ENCODE data around the gene BNC2. TPM values are rescaled to one million over a fixed set of nuclear protein-coding genes. Genes with fewer than 3 reads are reported as not detected.
"Not testable (repeated sequence)": the region's sequence is repeated elsewhere in the genome, so short reads cannot be mapped to it uniquely, and the experiment has no call there.

Gene BNC2, protein sequence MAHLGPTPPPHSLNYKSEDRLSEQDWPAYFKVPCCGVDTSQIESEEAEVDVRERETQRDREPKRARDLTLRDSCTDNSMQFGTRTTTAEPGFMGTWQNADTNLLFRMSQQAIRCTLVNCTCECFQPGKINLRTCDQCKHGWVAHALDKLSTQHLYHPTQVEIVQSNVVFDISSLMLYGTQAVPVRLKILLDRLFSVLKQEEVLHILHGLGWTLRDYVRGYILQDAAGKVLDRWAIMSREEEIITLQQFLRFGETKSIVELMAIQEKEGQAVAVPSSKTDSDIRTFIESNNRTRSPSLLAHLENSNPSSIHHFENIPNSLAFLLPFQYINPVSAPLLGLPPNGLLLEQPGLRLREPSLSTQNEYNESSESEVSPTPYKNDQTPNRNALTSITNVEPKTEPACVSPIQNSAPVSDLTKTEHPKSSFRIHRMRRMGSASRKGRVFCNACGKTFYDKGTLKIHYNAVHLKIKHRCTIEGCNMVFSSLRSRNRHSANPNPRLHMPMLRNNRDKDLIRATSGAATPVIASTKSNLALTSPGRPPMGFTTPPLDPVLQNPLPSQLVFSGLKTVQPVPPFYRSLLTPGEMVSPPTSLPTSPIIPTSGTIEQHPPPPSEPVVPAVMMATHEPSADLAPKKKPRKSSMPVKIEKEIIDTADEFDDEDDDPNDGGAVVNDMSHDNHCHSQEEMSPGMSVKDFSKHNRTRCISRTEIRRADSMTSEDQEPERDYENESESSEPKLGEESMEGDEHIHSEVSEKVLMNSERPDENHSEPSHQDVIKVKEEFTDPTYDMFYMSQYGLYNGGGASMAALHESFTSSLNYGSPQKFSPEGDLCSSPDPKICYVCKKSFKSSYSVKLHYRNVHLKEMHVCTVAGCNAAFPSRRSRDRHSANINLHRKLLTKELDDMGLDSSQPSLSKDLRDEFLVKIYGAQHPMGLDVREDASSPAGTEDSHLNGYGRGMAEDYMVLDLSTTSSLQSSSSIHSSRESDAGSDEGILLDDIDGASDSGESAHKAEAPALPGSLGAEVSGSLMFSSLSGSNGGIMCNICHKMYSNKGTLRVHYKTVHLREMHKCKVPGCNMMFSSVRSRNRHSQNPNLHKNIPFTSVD
- 4.3 TPM for total RNA-seq
- long read RNA-seq = 0 reads

DNA sequence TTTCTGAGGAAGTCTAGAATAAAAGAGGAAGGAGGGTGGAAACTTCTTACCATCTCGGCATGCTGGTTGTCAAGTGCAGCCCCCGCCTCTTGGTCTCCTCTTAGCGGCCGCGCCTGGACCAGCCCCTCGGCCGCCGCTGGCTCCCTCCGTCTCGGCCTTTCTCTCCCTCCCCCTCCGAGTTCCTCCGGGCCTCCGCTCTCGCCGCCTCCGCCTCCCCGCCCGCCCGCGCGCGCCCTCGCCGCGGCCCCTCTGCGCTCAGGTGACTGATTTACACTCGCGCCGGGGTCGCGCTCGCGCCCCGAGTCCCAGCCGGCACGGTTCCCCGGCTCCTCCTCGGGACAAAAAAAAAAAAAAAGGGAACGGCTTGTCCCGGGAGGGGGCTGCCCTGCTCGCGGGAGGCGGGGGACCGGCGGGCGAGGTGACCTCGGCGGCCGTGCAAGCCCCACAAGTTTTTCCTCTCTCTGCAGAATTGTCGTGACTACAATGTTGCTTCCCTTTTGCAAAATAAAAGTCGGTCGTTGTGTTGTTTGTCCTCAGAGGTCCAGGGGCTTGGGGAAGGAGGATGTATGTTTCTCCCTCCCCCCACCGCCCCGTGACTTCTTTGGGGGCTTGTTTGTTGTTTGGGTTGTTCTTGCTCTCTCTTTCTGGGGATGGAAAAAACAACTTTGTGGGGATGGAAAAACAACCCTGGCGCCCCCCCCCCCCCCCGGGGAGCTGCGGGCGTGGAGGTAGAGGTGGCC, at the start of gene BNC2:
Gene BNC2 (minus strand): TSS at position 75 of the 740 bp plus-strand sequence. CDS start 22 bp downstream, at position 53.
- intact Hi-C loops (cut with DNase I) = no loop called here
- DNase-seq (ENCODE audit: missing footprints) = peak; percentile 79

DNA sequence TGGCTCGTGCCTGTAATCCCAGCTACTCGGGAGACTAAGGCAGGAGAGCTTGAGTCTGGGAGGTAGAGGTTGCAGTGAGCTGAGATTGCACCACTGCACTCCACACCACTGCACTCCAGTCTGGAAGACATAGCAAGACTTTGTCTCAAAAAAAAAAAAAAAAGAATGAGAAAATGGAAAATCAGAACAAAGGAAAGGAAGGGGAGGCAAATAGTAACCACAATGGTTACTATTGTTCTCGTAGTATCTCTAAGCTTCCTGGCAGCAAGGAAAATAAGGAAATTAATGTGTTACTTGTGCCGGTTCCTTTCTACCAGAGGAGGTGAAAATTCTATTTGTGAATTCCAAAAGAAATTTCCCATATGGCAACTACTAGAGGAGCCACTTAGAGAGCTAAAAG, 48.5 kb upstream of the BNC2 start:
- ATAC-seq = no peak
- no peak for DNase-seq (ENCODE audit: missing footprints)
- intact Hi-C loops (cut with DNase I) = no loop called here

More for the DNA sequence above, at the start of gene BNC2:
- peak; percentile 67 for ATAC-seq

DNA sequence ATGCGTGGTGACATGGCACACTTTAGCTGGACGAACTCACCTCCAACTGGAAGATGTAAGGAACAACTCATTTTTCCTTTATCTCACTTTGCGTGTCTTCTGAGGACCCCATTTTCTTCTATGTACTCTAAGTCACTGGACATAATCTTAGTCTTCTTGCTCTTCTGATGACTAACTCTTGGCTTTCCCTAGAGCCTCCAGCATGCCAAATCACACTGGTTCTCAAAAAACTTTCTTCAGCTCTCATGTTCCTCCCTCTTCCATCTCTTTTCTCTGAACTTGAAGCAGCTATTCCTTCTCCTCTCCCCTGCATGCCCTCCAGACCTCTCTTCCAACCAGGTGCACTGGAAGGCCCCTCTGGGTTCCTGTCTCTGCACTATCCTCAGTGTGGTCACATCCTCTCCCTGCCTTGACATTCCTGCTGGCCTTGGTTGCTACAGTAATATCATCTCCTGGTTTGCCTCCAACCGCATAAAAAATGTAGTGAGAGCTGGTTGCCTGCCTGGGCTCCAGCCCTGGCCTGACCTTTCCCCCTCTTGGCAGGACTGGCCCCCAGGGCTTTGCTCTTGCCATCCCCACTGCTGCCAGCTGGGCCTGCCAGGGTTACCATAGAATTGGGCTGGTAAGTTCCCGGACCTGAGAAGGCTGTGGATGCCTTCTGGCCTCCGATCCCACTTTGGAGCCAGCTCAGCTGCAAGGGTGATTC, 44.8 kb upstream of the BNC2 start:
- peak; percentile 62 for DNase-seq (ENCODE audit: missing footprints)
- intact Hi-C loops (cut with DNase I) = no loop called here
- ATAC-seq = no peak

DNA sequence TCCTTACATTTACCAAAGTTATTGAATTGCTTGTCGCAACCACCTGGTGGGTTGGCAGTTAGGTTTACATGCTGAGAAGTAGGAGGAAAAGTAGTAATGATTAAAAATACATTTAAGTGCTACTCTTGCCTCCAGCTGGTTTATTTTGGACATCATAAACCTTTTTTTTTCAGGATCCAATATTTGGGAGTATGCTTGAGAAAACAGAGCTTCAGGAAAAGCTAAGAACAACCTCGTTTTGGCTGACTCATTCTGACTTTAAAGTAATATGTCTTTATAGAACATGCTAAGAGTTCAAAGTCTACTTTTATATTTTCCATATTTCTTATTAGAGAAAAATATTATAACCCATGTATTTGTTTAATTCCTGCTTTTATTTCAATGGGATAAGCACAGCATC, 41.7 kb upstream of the BNC2 start:
- ATAC-seq = no peak
- no peak for DNase-seq (ENCODE audit: missing footprints)
- intact Hi-C loops (cut with DNase I) = no loop called here

DNA sequence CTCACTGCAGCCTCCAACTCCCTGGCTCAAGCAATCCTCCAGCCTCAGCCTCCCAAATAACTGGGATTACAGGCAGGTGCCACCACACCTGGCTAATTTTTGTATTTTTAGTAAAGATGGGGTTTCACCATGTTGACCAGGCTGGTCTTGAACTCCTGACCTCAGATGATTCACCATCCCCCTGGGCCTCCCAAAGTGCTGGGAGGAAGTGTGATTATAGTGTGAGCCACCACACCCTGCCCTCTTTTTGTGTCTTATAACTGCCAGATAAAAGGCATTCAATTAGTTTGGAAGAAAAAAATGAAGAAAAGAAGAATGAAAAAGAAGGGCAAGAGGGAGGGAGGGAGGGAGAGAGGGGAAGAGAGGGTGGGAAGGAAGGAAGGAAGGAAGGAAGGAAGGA, 37.7 kb upstream of the BNC2 start:
- intact Hi-C loops (cut with DNase I); ATAC-seq; DNase-seq (ENCODE audit: missing footprints): not testable (repeated sequence)

DNA sequence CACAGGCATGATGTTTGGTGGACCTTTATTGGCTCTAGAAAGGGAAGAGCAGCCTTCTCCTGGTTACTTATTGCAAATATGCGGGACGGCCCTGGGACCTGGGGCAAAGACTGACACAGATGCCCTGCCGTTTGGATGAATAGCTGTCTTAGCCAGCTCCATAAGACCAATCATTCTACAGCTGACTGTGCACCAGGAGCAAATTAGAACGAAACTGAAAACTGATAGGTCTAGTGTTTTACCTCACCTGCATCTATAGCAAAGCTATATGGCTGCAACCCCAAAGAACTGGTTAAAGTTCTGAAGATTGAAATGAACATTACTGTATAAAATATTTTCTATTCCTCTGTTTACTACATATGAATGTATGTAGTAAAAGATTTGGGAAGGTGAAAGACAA, 34.2 kb upstream of the BNC2 start:
- DNase-seq (ENCODE audit: missing footprints) = no peak
- no peak for ATAC-seq
- intact Hi-C loops (cut with DNase I) = no loop called here

DNA sequence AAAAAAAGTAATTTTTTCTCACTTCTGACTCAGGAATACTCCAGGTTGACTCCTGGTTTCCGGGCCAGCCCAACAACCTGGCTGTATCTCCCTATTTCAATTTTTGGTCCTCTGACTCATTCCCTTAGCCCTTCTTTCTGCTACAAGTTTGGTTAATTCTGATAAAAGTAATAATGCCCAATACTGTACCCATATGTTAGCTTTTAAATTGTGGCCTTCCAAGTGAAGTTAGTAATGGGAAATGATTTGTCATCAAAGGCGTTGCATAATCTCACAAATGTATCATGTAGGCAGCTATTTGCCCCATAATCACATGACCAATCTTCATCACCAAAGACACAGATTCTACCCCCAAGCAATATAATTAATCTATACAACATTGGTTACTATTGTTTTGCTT, 31.1 kb upstream of the BNC2 start:
- no peak for DNase-seq (ENCODE audit: missing footprints)
- intact Hi-C loops (cut with DNase I) = no loop called here
- no peak for ATAC-seq

DNA sequence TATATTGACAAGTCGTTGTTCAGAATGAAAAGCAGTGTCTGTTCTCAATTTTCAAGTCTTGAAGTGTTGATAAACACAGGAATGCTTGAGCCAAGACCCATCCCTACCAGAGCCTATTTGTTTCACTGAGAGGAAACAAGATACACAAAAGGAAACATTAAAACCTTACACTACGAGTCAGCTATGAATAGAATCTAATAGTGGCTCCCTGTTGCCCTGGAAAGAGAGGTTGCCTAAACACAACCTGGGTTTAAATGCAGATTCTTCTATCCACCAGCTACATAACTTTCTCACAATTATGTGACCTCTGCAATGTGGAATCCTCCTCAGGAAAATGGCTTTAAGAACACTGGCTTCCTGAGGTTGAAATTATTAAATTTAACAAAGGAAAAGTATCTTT, 29.1 kb upstream of the BNC2 start:
- ATAC-seq = no peak
- no peak for DNase-seq (ENCODE audit: missing footprints)
- intact Hi-C loops (cut with DNase I) = no loop called here

DNA sequence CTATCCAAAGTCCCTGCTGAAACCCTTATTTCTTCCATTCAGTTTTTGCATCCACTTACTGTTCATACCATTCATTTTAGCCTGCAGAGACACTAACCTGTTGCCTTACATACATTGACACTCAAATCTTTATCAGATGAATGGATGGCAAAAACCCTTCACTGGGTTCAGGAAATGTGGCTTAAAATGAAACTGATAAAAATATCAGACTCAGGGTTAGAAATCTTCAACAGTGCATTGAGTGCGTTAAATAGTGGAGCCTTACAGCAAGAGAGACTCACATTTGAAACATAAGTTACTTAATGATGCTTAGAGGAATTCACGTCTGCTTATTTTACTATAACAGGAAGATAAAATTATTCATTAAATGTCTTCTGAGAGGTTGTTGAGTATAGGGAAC, 28.0 kb upstream of the BNC2 start:
- intact Hi-C loops (cut with DNase I) = no loop called here
- ATAC-seq (no peak), DNase-seq (ENCODE audit: missing footprints) (no peak)

DNA sequence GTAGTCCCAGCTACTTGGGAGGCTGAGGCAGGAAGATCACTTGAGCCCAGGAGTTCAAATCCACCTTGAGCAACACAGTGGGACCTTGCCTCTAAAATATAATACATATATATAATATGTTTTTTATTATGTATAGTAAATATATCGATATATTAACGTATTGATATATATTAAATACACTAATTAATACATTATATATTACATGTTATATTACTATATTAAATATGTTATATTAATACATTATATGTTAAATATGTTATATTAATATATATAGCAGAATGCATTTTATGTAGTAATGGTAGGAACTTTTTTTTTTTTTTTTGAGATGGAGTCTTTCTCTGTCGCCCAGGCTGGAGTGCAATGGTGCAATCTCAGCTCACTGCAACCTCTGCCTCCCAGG, 18.1 kb upstream of the BNC2 start:
- DNase-seq (ENCODE audit: missing footprints) (no peak), ATAC-seq (no peak)
- intact Hi-C loops (cut with DNase I) = no loop called here

DNA sequence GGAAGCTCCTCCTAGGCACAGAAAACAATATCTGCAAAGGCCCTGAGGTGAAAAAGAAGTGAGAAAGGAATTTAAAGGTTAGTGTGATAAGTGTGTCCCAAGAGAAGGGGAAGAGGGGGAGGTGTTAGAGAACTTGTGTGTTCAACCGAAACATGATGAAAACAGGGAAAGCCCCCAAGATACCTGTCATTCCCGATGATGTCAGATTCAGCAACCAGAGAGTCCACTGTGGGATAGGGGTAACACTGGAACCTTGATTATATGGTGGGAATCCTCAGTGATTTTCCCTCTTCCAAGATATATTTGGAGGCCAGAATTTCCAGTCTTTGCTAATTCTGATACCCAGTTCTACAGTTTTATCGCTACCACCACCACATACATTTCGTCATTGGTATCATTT, 15.5 kb upstream of the BNC2 start:
- ATAC-seq (no peak), DNase-seq (ENCODE audit: missing footprints) (no peak)
- intact Hi-C loops (cut with DNase I) = no loop called here

DNA sequence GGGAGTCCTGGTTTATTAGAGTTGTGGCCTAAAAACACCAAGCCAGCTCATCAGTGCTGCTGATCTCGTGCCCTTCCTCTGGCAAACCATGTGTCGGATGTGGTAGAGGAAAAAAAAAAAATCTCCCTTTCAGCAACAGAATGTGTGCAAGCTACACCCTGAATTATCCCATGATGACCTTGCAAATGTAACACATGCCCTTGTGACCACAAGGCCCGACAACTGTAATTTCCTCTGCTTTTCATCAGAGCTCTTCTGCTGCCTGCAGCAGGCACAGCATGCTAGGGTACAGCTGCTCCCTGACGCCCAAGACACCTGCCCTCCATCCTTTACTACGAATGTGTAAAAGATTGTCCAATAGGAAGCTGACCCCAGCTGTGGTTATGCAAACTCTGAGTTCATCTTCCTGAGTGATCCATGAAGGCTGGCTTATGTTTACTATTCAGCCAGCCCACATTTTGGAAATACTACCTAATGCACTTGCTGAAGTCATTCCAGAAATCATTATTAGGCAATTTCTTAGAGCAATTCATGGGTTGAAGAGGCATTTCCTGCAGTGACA, 14.6 kb upstream of the BNC2 start:
- intact Hi-C loops (cut with DNase I) = no loop called here
- DNase-seq (ENCODE audit: missing footprints) = no peak
- ATAC-seq = peak; percentile 42

DNA sequence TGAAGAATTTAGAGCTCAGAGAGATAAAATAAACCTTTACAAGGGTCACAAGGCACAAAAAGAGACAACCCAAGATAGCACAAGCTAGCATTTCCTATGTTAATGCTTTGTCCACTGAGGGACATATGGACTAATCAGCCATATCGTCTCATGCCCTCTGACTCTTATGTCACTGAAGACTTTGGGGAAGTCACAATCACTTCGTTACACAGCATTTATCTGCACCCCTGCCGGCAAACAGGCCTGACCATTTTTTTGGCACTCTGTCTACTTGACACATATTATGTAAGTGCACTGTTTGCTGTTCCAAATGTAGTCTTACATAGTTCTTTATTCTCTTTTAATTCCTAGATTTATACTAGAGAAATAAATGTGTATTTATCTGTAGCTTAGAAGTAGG, 13.9 kb upstream of the BNC2 start:
- DNase-seq (ENCODE audit: missing footprints) (no peak), ATAC-seq (no peak)
- intact Hi-C loops (cut with DNase I) = no loop called here

DNA sequence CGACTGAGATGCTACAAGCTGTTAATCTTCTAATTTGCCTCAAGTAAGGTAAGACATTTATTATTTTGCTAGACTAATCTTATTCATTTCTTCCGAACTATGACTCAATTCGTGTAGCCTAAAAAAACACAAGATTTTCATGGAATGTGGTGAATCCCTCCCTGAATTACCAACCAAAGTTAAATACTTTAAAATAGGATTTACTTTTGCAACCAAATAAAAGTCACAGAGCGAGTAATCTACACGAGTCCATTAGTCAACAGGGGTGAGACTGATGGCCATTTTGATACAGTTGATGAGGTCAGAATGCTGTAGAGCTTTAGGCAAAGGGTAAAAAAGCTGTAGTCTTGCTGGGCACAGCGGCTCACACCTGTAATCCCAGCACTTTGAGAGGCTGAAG, 13.1 kb upstream of the BNC2 start:
- intact Hi-C loops (cut with DNase I) = no loop called here
- DNase-seq (ENCODE audit: missing footprints) (no peak), ATAC-seq (no peak)

DNA sequence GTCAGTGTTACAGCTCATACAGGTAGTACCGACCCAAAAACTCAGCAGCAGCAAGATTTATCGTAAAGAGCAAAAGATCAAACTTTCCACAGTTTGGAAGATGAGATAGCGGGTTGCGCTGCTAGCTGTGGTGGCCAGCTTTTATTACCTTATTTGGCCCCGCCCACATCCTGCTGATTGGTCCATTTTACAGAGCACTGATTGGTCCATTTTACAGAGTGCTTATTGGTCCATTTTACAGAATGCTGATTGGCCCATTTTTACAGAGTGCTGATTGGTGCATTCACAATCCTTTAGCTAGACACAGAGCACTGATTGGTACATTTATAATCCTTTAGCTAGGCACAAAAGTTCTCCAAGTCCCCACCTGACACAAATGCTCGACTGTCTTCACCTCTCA, 12.0 kb upstream of the BNC2 start:
- intact Hi-C loops (cut with DNase I); ATAC-seq; DNase-seq (ENCODE audit: missing footprints): not testable (repeated sequence)

DNA sequence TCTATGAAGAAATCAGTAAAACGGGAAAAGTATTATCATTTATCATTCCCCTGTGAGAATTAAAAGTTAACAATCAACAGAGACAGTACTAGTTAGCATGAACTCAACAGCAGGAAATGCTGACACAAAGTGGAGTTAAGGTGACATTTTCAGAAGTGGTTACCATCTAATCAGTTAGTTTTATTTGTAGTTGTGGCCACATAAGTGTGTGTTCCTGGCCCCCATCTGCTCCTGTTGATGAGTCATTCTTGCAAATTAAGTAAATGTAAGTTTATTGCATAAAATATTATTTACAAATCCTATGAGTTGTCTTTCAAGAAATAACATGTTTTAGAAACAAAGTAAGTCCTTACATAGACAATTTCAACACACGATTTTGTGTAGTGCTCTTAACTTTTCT, 8.9 kb upstream of the BNC2 start:
- DNase-seq (ENCODE audit: missing footprints) (no peak), ATAC-seq (no peak)
- intact Hi-C loops (cut with DNase I) = no loop called here

DNA sequence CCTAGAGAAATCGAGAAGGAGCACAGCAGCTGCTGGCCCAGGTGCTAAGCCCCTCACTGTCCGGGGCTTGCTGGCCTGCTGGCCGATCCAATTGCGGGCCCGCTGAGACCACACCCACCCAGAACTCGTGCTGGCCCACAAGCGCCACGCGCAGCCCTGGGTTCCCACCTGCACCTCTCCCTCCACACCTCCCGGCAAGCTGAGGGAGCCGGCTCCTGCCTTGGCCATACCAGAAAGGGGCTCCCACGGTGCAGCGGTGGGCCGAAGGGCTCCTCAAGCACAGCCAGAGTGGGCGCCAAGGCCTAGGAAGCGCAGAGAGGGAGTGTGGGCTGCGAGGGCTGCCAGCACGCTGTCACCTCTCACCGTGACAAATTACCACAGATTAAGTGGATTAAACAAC, 6.8 kb upstream of the BNC2 start:
- ATAC-seq (no peak), DNase-seq (ENCODE audit: missing footprints) (no peak)
- intact Hi-C loops (cut with DNase I) = no loop called here

DNA sequence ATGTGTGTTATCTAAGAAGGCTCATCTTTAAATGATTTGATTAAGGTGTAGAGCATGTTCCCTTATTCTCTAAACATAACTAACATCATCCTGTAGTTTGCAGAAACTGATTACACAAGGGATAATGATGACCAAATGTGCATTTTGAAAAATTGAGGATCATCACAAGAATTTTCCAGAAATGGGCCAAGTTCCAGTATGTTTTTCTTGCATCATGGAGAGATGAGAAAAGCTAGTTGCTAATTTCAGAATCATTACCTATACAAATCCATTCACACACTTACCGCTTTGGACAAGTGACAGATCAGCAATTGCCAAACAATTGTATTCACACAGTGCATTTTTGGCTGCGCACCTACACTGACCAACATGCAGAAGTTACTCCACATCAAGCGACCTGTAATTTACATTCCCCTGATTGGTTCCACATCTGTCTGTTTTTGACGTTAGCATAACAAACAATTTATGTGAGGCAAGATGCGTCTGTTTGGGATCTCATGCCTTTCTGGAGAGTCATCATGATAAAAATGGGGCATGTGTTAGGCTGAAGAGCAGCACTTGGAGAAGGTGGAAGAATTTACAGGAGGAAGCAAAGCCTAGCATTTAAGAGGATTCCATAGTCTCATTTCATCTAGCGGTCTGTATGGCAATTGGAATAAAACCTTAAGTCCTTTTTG, 2.8 kb upstream of the BNC2 start:
- no peak for DNase-seq (ENCODE audit: missing footprints)

More for the DNA sequence above, 2.8 kb upstream of the BNC2 start:
- intact Hi-C loops (cut with DNase I) = no loop called here
- no peak for ATAC-seq

Measured in Right ventricle myocardium inferior (tissue), 1 donor.